PC-9 (cell line): ENCODE results near the gene CUZD1.

Experiments
- CTCF ChIP-seq: fragments of 200-600 bp; sonication (generic); conservative IDR thresholded peaks from 2 replicates; pipeline ENCODE4 v1.6.1; 2017; ENCODE audit warnings: mixed run types, antibody characterized with exemption, mild to moderate bottlenecking, moderate library complexity
- EZH2 ChIP-seq: fragments of 200-600 bp; sonication (generic); IDR thresholded peaks from 2 replicates; pipeline ENCODE4 v1.8.0; 2017; ENCODE audit warnings: antibody characterized with exemption, low read depth

- TF ChIP-seq CTCF: no peak
- no peak for TF ChIP-seq EZH2
These were observed 11.2 kb upstream of the CUZD1 start for GRCh38 chr10:122856902-122857301.
